Left lung (tissue), 10 donors: ENCODE results near the gene LCN12. TPM values are rescaled to one million over a fixed set of nuclear protein-coding genes. Genes with fewer than 3 reads are reported as not detected.
"Not testable (repeated sequence)": the region's sequence is repeated elsewhere in the genome, so short reads cannot be mapped to it uniquely, and the experiment has no call there.

ENCODE experiments used
- ATAC-seq: fragments of 200-7000 bp; cut with Tn5 transposase; one replicate; pipeline ENCODE4 v1.9.1; 2020; ENCODE audit warnings: moderate library complexity
- DNase-seq, 4 donors: peaks; one replicate each; pipeline ENCODE4 v3.0.0-alpha.2; 2013 to 2020
- H3K27ac ChIP-seq, 2 donors: fragments of 200-600 bp; sonication (generic) in 1 of 2; one replicate each; pipeline versions ENCODE4 v1.5.0 to v1.8.0; 2020 to 2021
- H3K27me3 ChIP-seq, 2 donors: fragments of 200-600 bp; sonication (generic) in 1 of 2; one replicate each; pipeline versions ENCODE4 v1.5.0 to v1.8.0; 2020 to 2021
- H3K36me3 ChIP-seq, 2 donors: fragments of 200-600 bp; sonication (generic) in 1 of 2; one replicate each; pipeline versions ENCODE4 v1.5.0 to v1.8.0; 2020 to 2021
- H3K4me1 ChIP-seq, 2 donors: fragments of 200-600 bp; one replicate each; pipeline ENCODE4 v1.8.0; 2021
- H3K4me3 ChIP-seq, 2 donors: fragments of 200-600 bp; sonication (generic) in 1 of 2; one replicate each; pipeline versions ENCODE4 v1.5.0 to v1.8.0; 2020 to 2021; ENCODE audit warnings: mild to moderate bottlenecking in 1 of 2
- H3K9me3 ChIP-seq, 2 donors: fragments of 200-600 bp; sonication (generic) in 1 of 2; one replicate each; pipeline versions ENCODE4 v1.5.0 to v1.8.0; 2020 to 2021
- CTCF ChIP-seq, 2 donors: fragments of 200-600 bp; sonication (generic) in 1 of 2; IDR thresholded peaks; one replicate each; pipeline versions ENCODE4 v1.5.0 to v1.8.0; 2021; ENCODE audit warnings: antibody characterized with exemption in 2 of 2
- intact Hi-C, 2 donors: fragments of 100-400 bp; cut with DNase I; formaldehyde crosslinking; loops; one replicate each; pipeline versions ENCODE4 v1.11.2 to v1.14.2; 2022
- polyA plus RNA-seq, 6 donors: library from polyadenylated mRNA; unstranded; fragments of 120-200 nt; gene quantifications; one replicate each; pipeline ENCODE4 v1.2.1, GENCODE V29; 2013; ENCODE audit not compliant: insufficient read length in 6 of 6
- total RNA-seq, 2 donors: library from RNA; stranded (reverse); fragmentation: NEBNext Ultra II Directional; extraction: Animal tissue kit (Norgen Biotek cat#: 25700); gene quantifications; one replicate each; pipeline ENCODE4 v1.2.1, GENCODE V29; 2021
- donor health status: DM: no; HTN: yes; CAD: no.
- donor health status: DM: no; HTN: no; CAD: no.

LCN12 gene
- total and polyA plus RNA-seq, 8 donors = 2.1 to 28.0 (median 13.3) TPM

GRCh38 chr9:137001857-137002645 lies 50.0 kb downstream of the LCN12 start:
- intact Hi-C loops = no loop called here
- Histone ChIP-seq H3K4me1 (peaks cover 0 to 45% of the 10 kb centered on the region in 2 donors), H3K9me3 (peaks cover 0 to 4% of the 10 kb centered on the region in 2 donors), H3K4me3 (no peak overlapping the region), H3K27me3 (peaks cover 0 to 5% of the 10 kb centered on the region in 2 donors), H3K27ac (no peak overlapping the region), H3K36me3 (no peaks in the 10 kb centered on the region)
- TF ChIP-seq CTCF (IDR thresholded peaks at IDR 0.05) = no peak
- ATAC-seq = no peak
- no peak for DNase-seq

DNA sequence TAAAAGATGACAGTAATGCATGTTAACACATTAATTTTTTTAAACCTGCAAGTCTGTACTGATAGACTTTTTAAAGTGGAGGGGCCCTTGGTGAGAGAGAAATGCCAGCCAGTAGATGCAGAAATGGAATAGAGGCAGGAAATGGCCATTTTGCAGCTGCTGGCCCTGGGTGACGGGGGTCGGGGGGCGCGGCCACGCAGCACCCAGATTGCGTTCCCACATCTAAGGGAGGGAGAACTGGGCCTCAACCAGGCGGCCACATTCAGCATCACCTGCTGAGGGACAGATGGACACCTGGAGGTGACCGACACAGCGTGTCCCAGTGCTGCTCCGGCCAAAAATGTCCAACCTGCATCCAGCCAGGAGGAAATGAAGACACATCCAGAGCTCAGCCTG lies 50.6 kb downstream of the LCN12 start:
- DNase-seq (no peak), ATAC-seq (no peak)
- intact Hi-C loops = no loop called here

GRCh38 chr9:137004285-137004684 lies 52.2 kb downstream of the LCN12 start:
- TF ChIP-seq CTCF (IDR thresholded peaks at IDR 0.05) = peak; percentile 23 to 58
- H3K9me3 ChIP-seq, ATAC-seq, intact Hi-C loops, DNase-seq, H3K27me3 ChIP-seq, H3K27ac ChIP-seq, H3K4me3 ChIP-seq: not testable (repeated sequence)
- Histone ChIP-seq H3K36me3 (peaks cover 0 to 11% of the 10 kb centered on the region in 2 donors), H3K4me1 (peaks cover 0 to 22% of the 10 kb centered on the region in 2 donors)

More for the DNA sequence above, 50.6 kb downstream of the LCN12 start:
- no peaks in the 10 kb centered on the region for H3K27me3 ChIP-seq
- H3K9me3 ChIP-seq = peaks cover 0 to 4% of the 10 kb centered on the region in 2 donors
- H3K4me1 ChIP-seq = peaks cover 0 to 39% of the 10 kb centered on the region in 2 donors
- H3K4me3 ChIP-seq = no peak overlapping the region
- H3K36me3 ChIP-seq = no peaks in the 10 kb centered on the region
- TF ChIP-seq CTCF (IDR thresholded peaks at IDR 0.05) = no peak
- H3K27ac ChIP-seq = no peak overlapping the region

Other genes starting within 250 kb of the LCN12 start
Only the 30 nearest of the 33 such genes appear.
- 10 to 100 TPM in 1 of 2 donors, under 1 TPM in 1; 0.32 to 10.0 TPM for gene LCN10, start 209.3 kb upstream of the LCN12 start, total RNA-seq
- gene LCN10, start 209.3 kb upstream of the LCN12 start, polyA plus RNA-seq = under 1 TPM in 4 of 6 donors, not detected in 2; 0.11 to 0.44 (median 0.21) TPM
- 10 to 100 TPM in 1 of 2 donors, under 1 TPM in 1; 0.38 to 18.9 TPM for gene LCN6, start 203.7 kb upstream of the LCN12 start, total RNA-seq
- not detected for gene LCN6, start 203.7 kb upstream of the LCN12 start, polyA plus RNA-seq
- not detected for gene LCN8, start 194.0 kb upstream of the LCN12 start, total RNA-seq
- not detected for gene LCN8, start 194.0 kb upstream of the LCN12 start, polyA plus RNA-seq
- gene LCN15, start 187.8 kb upstream of the LCN12 start, total RNA-seq = not detected
- gene LCN15, start 187.8 kb upstream of the LCN12 start, polyA plus RNA-seq = under 1 TPM in 5 of 6 donors, not detected in 1; 0.06 to 0.18 (median 0.07) TPM
- 10 to 100 TPM; 74.3 to 76.6 TPM for gene TMEM141, start 160.9 kb upstream of the LCN12 start, total RNA-seq
- gene TMEM141, start 160.9 kb upstream of the LCN12 start, polyA plus RNA-seq = 10 to 100 TPM; 49.3 to 57.7 (median 52.8) TPM
- under 1 TPM in 1 of 2 donors, not detected in 1; 0.44 TPM for gene CCDC183, start 155.9 kb upstream of the LCN12 start, total RNA-seq
- 10 to 100 TPM in 4 of 6 donors, 1 to 10 TPM in 2; 5.3 to 11.7 (median 10.0) TPM for gene CCDC183, start 155.9 kb upstream of the LCN12 start, polyA plus RNA-seq
- gene RABL6, start 144.3 kb upstream of the LCN12 start, total RNA-seq = 10 to 100 TPM; 75.9 to 80.8 TPM
- 10 to 100 TPM; 49.5 to 71.5 (median 56.1) TPM for gene RABL6, start 144.3 kb upstream of the LCN12 start, polyA plus RNA-seq
- 1 to 10 TPM; 1.7 to 2.6 TPM for gene AJM1, start 109.8 kb upstream of the LCN12 start, total RNA-seq
- gene AJM1, start 109.8 kb upstream of the LCN12 start, polyA plus RNA-seq = 1 to 10 TPM in 4 of 6 donors, under 1 TPM in 2; 0.59 to 1.8 (median 1.1) TPM
- gene PHPT1, start 102.9 kb upstream of the LCN12 start, total RNA-seq = 100 to 1,000 TPM; 118 to 151 TPM
- gene PHPT1, start 102.9 kb upstream of the LCN12 start, polyA plus RNA-seq = 100 to 1,000 TPM in 2 of 6 donors, 10 to 100 TPM in 4; 66.1 to 124 (median 90.3) TPM
- gene MAMDC4, start 99.9 kb upstream of the LCN12 start, total RNA-seq = 10 to 100 TPM; 14.7 to 16.0 TPM
- gene MAMDC4, start 99.9 kb upstream of the LCN12 start, polyA plus RNA-seq = 1 to 10 TPM; 5.3 to 9.9 (median 7.4) TPM
- gene EDF1, start 86.0 kb upstream of the LCN12 start, total RNA-seq = 100 to 1,000 TPM; 247 to 288 TPM
- gene EDF1, start 86.0 kb upstream of the LCN12 start, polyA plus RNA-seq = 100 to 1,000 TPM; 339 to 408 (median 377) TPM
- 10 to 100 TPM; 17.2 to 22.4 TPM for gene TRAF2, start 65.8 kb upstream of the LCN12 start, total RNA-seq
- gene TRAF2, start 65.8 kb upstream of the LCN12 start, polyA plus RNA-seq = 10 to 100 TPM; 12.4 to 16.3 (median 14.6) TPM
- 100 to 1,000 TPM in 1 of 2 donors, 10 to 100 TPM in 1; 98.5 to 111 TPM for gene FBXW5, start 7.5 kb upstream of the LCN12 start, total RNA-seq
- gene FBXW5, start 7.5 kb upstream of the LCN12 start, polyA plus RNA-seq = 10 to 100 TPM; 33.0 to 59.6 (median 43.6) TPM
- gene C8G, start 7.0 kb upstream of the LCN12 start, total RNA-seq = 1 to 10 TPM; 1.2 TPM
- under 1 TPM; 0.47 to 0.90 (median 0.72) TPM for gene C8G, start 7.0 kb upstream of the LCN12 start, polyA plus RNA-seq
- 100 to 1,000 TPM; 133 to 137 TPM for gene PTGDS, start 25.2 kb downstream of the LCN12 start, total RNA-seq
- gene PTGDS, start 25.2 kb downstream of the LCN12 start, polyA plus RNA-seq = 10 to 100 TPM; 23.7 to 59.8 (median 31.2) TPM
- 1 to 10 TPM; 2.0 to 2.3 TPM for gene LCNL1, start 30.7 kb downstream of the LCN12 start, total RNA-seq
- 1 to 10 TPM in 4 of 6 donors, under 1 TPM in 2; 0.38 to 2.7 (median 1.1) TPM for gene LCNL1, start 30.7 kb downstream of the LCN12 start, polyA plus RNA-seq
- 10 to 100 TPM; 34.2 to 56.6 TPM for gene PAXX, start 40.1 kb downstream of the LCN12 start, total RNA-seq
- 10 to 100 TPM; 28.1 to 47.6 (median 33.7) TPM for gene PAXX, start 40.1 kb downstream of the LCN12 start, polyA plus RNA-seq
- 10 to 100 TPM; 39.7 to 85.4 TPM for gene CLIC3, start 44.3 kb downstream of the LCN12 start, total RNA-seq
- gene CLIC3, start 44.3 kb downstream of the LCN12 start, polyA plus RNA-seq = 10 to 100 TPM; 30.7 to 56.2 (median 42.2) TPM
- gene ABCA2, start 76.0 kb downstream of the LCN12 start, total RNA-seq = 10 to 100 TPM; 34.5 to 34.8 TPM
- gene ABCA2, start 76.0 kb downstream of the LCN12 start, polyA plus RNA-seq = 10 to 100 TPM; 20.8 to 33.8 (median 28.6) TPM
- gene FUT7, start 79.8 kb downstream of the LCN12 start, total RNA-seq = 1 to 10 TPM in 1 of 2 donors, under 1 TPM in 1; 0.17 to 2.9 TPM
- under 1 TPM in 3 of 6 donors, not detected in 3; 0.08 to 0.11 (median 0.09) TPM for gene FUT7, start 79.8 kb downstream of the LCN12 start, polyA plus RNA-seq
- 100 to 1,000 TPM; 104 to 105 TPM for gene NPDC1, start 93.9 kb downstream of the LCN12 start, total RNA-seq
- 10 to 100 TPM; 24.4 to 48.9 (median 25.2) TPM for gene NPDC1, start 93.9 kb downstream of the LCN12 start, polyA plus RNA-seq
- under 1 TPM; 0.71 to 0.87 TPM for gene ENTPD2, start 101.8 kb downstream of the LCN12 start, total RNA-seq
- gene ENTPD2, start 101.8 kb downstream of the LCN12 start, polyA plus RNA-seq = 1 to 10 TPM; 1.7 to 4.7 (median 3.0) TPM
- 1 to 10 TPM; 2.7 to 4.6 TPM for gene SAPCD2, start 118.3 kb downstream of the LCN12 start, total RNA-seq
- 10 to 100 TPM in 3 of 6 donors, 1 to 10 TPM in 3; 8.5 to 15.1 (median 10.4) TPM for gene SAPCD2, start 118.3 kb downstream of the LCN12 start, polyA plus RNA-seq
- gene UAP1L1, start 125.2 kb downstream of the LCN12 start, total RNA-seq = 10 to 100 TPM; 28.1 to 43.1 TPM
- 1 to 10 TPM; 4.6 to 8.8 (median 6.0) TPM for gene UAP1L1, start 125.2 kb downstream of the LCN12 start, polyA plus RNA-seq
- 10 to 100 TPM; 51.5 to 54.9 TPM for gene MAN1B1, start 134.7 kb downstream of the LCN12 start, total RNA-seq
- gene MAN1B1, start 134.7 kb downstream of the LCN12 start, polyA plus RNA-seq = 10 to 100 TPM; 62.7 to 74.9 (median 66.9) TPM
- gene DPP7, start 162.5 kb downstream of the LCN12 start, total RNA-seq = 100 to 1,000 TPM; 144 to 165 TPM
- 10 to 100 TPM; 35.8 to 53.6 (median 47.7) TPM for gene DPP7, start 162.5 kb downstream of the LCN12 start, polyA plus RNA-seq
- gene GRIN1, start 186.9 kb downstream of the LCN12 start, total RNA-seq = under 1 TPM; 0.17 to 0.55 TPM
- gene GRIN1, start 186.9 kb downstream of the LCN12 start, polyA plus RNA-seq = under 1 TPM; 0.15 to 0.38 (median 0.28) TPM
- under 1 TPM in 1 of 2 donors, not detected in 1; 0.55 TPM for gene LRRC26, start 217.8 kb downstream of the LCN12 start, total RNA-seq
- gene LRRC26, start 217.8 kb downstream of the LCN12 start, polyA plus RNA-seq = under 1 TPM in 3 of 6 donors, not detected in 3; 0.23 to 0.63 (median 0.25) TPM
- not detected for gene TMEM210, start 219.8 kb downstream of the LCN12 start, total RNA-seq
- gene TMEM210, start 219.8 kb downstream of the LCN12 start, polyA plus RNA-seq = not detected
- gene ANAPC2, start 236.3 kb downstream of the LCN12 start, total RNA-seq = 10 to 100 TPM; 43.5 to 52.3 TPM
- gene ANAPC2, start 236.3 kb downstream of the LCN12 start, polyA plus RNA-seq = 10 to 100 TPM; 42.1 to 58.8 (median 44.3) TPM